Measurements from ENCODE around the gene ERC1.

GRCh38 chr12:1006255-1006654 lies 15.2 kb downstream of the ERC1 start:
- TF ChIP-seq CTCF (IDR thresholded peaks at IDR 0.05; ENCODE audit: low read length): no peak
- no peak for TF ChIP-seq EZH2 (IDR thresholded peaks at IDR 0.05; ENCODE audit: borderline replicate concordance, low read length)

Data from OCI-LY1 (cell line).